OCI-LY3 (cell line): ENCODE data around the gene ERP44.

Source experiments
- CTCF ChIP-seq: fragments of 200-600, 300-600 bp; sonication (generic); IDR thresholded peaks from 2 replicates; pipeline ENCODE4 v1.5.1; 2014; ENCODE audit warnings: antibody characterized with exemption, low read length, low read depth
- EZH2phosphoT487 ChIP-seq: fragments of 200-600 bp; shearing (Covaris generic); IDR thresholded peaks from 2 replicates; pipeline ENCODE4 v1.6.1; 2018; ENCODE audit warnings: antibody characterized with exemption, mixed run types, low read depth

GRCh38 chr9:99998866-99999265 is 99.9 kb downstream of the ERP44 start:
- TF ChIP-seq CTCF (no peak), EZH2phosphoT487 (no peak)
